Gastrocnemius medialis (tissue), 4 donors: ENCODE measurements around the gene ZNF319.

Experiments used
- CTCF ChIP-seq, 5 experiments: fragments of 450-650 bp in 3 of 5; fragments of 200-600 bp in 2 of 5; sonication (generic) in 2 of 5; IDR thresholded peaks in 4 of 5; conservative IDR thresholded peaks in 1 of 5; 1 replicate in 4 of 5; 2 replicates in 1 of 5; pipeline ENCODE4 v1.5.1; 2016 to 2019; ENCODE audit warnings: antibody characterized with exemption in 5 of 5, mild to moderate bottlenecking in 3 of 5, moderate library complexity in 3 of 5
- POLR2A ChIP-seq, 2 donors: fragments of 450-650 bp; IDR thresholded peaks; one replicate each; pipeline ENCODE4 v1.6.1; 2017; ENCODE audit warnings: antibody characterized with exemption in 2 of 2, mild to moderate bottlenecking in 2 of 2, moderate library complexity in 2 of 2

- TF ChIP-seq CTCF (IDR thresholded peaks at IDR 0.05 in 4 of 5, conservative IDR thresholded peaks at IDR 0.05 in 1 of 5) (no peak), POLR2A (IDR thresholded peaks at IDR 0.05) (no peak)
Measured at GRCh38 chr16:58049232-58050185, 49.0 kb upstream of the ZNF319 start.
